Myocyte (in vitro differentiated cells): ENCODE results near the gene ADAMTS12. TPM values are rescaled to one million over a fixed set of nuclear protein-coding genes. Genes with fewer than 3 reads are reported as not detected.

ENCODE experiments used
- DNase-seq: peaks from one replicate; pipeline ENCODE4 v3.0.0-alpha.2; 2012; ENCODE audit warnings: low read depth
- total RNA-seq: library from RNA; depleted of rRNA; stranded (reverse); fragments of >200 nt; gene quantifications from 2 replicates; pipeline ENCODE4 v1.2.3, GENCODE V29; 2014

Gene ADAMTS12
- total RNA-seq, 1 donor from 2014 or later: 21.4 TPM

DNA sequence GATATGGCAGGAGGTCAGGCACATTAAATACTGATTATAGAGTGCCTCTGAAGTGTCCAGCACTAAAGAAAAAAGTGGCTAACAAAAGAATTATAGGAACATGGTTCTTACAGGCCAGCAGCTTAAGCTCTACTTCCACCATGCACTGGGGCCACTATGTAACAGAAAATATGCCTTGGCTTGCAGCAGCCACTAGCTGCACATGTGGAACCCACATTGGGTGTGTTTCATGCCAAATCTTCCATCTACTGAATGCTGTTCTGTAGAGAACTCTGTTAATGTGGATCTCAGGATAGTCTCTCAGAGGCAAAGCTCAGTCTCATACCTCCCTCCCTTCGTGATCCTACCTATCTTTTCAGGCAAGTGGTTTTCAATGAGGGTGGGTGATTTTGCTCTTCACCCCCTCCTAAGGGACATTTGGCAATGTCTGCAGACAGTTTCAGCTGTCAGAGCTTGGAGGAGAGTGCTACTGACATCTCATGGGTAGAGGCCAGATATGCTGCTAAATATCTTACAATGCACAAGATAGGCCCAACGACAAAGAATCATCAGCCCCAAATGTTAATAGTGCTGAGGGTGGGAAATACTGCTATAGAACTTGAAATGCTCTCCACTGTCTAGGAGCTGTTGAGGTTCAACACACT, 232.1 kb downstream of the ADAMTS12 start:
- peak; percentile 8 for DNase-seq

DNA sequence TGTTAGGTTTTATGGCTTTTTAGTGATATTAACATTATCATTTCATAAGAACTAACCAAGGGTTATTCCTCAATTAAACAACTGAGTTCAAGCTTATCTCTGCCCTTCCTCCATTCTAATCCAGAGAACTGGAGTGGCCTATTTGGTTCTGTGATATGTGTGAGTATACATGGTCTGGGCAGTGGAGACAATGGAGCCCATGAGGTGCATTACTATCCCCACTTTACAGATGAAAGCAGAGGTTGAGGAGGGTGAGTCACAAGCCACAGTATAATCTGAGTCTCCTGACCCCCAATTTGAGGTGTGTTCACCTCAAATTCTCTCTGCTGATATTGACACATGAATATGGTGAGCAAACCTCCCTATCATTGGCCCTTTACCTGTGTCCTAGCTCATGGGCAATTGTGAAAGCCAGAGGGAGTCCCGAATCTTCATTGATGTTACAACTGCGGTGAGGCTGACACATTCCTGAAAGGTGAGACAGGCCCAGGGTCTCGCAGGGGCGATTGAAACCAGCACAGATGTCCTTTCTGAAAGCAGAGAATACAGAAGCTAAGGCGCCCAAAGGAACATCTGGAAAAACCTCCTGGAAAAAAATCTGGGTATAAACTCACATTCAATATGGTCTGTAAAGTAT, 233.9 kb downstream of the ADAMTS12 start:
- no peak for DNase-seq

DNA sequence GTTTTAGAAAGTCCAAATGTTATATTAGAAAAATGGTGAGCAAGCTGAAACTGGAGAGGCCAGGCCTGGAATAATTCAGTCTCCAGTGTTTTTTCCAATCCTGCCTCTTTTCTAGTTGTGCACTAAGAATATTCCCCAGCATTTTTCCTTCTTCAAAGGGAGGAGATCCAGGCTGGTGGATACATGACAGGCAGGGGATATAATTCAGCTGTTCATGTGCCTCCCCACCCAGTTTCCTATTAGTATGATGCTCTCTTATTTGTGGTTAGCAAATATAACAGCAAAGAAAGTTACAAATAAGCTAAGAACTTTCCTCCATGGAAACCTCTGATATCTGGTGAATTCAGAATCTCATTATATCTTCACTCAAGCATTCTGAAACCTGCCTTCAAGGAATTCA, 234.6 kb downstream of the ADAMTS12 start:
- DNase-seq: peak; percentile 48

DNA sequence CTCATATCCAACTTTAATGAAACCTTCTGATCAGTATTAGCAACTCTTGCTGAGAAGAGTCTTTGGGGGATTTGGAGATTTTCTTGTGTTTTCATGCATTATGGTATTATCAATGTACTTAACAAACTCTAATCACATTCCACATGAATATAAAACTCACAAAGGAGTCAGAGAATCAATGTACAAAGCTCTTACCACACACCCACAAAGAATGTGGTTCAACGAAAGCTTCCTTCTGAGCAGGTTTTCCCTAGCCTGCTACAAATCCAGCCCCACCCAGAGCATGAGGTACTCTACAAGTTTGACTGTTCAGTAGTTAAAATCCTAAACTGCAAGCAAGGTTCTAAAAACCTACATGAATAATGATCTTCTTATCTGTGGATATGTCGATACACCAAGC, 240.9 kb downstream of the ADAMTS12 start:
- DNase-seq: no peak

DNA sequence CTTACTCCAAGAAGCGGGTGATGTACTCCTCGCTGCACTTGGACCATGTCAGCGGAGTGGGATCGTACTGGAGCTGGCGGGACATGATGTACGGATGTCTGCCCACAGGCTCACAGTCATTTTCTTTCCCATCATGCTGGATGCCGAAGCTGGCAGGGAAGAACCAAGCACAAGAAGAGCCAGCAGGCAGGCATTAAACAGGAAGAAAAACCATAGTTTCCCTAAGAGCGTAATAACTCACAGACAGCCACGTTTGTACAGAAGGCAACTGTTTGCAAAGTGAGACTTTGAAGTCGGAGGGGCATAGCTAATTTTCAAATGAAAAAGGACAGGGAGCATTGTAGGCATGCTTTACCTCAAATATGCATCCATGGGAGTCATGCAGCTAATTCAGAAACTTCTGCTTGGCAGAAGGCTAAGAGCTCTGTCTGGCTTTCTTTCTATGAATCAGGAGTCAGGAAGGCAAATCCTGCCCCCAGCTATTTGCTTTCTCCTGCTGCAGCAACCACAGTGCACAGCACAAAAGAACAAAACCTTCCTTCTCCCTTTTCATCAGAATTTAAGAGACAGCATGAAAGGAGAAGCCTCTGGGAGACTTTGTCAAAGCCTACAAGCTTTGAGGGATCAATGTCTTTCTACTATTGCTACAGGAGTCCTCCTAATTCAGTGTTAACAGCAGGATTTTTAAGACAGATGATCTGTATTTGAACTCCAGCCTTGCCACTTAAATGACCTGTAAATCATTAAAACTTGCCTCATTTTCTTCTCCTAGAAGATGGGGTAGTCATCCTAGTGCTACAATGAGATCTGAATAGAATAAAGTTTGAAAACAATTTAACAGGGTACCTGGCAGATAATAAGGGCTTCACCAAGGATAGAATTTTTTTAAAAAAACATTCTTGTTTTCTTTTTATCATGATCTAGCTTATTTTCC, 242.0 kb downstream of the ADAMTS12 start:
- peak; percentile 72 for DNase-seq

DNA sequence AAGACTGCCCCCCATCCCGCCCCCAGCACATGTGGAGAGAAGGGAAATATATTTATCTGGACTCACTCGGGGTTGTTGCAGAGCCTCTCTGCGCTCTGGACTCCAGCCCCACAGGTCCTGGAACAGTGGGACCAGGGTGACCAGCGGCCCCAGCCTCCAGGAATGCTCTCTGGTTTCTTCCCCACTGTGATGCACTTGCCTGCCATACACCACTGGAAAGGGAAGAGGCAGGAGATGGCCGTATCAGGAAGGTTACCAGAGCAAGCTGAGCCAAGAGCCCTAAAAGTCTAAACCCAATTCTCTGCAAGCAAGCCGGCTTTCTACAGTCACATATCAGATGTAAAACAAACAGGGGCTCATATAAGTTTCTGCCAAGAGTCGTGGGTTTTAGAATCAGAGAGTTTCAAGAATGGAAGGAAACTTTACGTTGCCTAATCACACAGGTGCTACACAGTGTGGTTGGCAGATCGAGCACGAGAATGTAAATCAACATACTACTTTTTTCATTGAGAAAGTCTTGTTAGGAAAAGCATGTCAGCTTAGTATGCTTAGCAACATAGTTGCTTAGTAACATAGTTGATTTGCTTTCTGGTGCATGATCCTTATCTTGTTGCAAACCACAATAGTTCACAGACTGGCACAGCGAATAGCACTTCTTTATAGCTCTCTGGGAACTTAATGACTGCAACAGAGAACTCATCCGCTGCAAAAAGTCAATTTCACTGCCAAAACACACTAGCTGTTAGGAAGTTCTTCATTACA, 249.9 kb downstream of the ADAMTS12 start:
- no peak for DNase-seq

DNA sequence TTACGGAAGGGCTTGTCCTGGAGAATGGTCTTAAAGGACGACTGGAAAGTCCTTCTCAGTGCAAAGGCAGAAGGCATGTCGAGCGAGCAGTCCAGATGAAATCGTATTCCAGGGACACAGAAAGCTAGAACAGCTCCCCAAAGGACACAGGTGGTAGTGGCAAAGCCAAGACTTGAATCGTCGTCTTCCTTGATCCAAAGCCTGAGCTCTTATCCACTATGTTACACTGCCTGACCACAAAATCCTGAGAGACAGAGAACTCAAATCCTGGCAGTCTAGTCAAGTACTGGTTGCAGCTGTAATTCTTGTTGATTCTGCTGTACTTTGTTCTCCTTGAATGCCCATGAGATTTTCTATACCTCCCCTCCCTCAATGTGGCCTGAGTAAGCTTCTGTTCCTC, 252.3 kb downstream of the ADAMTS12 start:
- no peak for DNase-seq

DNA sequence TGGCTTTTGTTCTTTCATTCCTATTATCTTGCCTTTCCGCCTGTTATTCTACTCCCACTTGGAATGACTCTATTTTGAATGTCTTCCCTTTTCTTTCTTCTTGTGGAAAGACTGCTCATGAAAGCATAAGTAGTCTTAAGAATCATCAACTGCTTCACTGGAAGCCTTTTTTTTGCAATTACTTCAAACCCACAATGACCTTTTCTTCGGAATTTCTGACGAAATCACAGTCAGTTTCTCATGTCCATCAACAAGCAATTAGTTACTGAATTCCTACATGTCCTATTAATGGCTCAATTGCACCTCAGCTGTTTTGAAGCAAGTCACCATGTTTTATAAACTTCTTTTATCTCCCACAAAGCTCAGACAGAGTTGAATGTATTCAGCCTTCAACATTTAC, 254.8 kb downstream of the ADAMTS12 start:
- no peak for DNase-seq

DNA sequence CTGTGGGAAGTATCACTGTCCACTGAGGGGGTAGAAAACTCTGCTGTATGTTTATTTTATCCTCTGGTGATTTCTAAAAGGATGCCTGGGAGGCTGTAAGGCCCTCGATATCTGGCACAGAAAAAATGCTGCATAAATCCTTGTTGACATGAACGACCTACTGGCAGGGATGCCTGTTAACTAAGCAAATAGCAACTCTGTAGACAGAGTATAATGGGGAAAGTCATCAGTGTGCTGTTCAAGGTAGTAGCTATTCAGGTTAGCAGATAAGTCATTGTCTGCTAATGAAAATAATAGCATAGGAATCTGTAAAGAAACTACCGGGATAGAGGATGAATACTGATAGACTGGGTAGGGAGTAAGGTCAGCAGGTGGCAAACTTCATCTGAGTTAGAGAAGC, 256.2 kb downstream of the ADAMTS12 start:
- no peak for DNase-seq

DNA sequence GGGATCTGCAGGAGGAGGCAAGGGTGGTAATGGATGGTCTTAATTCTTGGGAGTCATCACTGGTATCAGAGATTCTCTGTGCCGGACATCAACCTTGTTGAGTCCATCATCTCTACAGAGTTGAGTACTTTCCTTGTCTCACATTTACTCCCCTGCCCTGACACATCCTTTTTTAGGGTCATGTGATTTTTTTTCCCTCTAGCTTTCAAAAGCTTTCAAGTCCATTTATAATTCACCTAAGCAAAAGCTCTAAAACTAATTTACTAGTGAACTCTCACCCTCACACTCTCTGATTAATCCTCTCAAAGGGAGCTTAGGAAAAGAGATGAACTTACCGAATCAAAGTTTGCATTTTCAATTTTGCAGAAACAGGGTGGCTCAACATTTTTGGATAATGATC, 258.1 kb downstream of the ADAMTS12 start:
- no peak for DNase-seq

DNA sequence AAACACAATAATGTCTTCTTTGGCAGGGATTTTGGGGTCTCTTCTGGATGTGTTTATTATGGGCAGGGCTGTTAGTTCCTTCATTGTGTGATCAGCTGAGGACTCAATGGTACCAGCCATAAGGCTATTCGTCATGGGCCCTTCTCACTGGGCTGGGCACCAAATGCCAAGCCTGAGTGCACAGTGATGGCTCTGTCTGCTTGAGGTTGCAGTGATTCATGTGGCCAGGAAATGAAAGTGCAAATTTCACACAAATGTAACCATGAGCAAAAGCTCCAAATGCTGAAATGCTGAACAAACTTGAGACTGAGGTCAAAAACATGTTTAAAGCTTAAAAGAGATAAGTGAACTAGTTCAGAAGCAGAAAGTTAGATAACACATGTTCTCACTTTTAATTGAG, 260.0 kb downstream of the ADAMTS12 start:
- DNase-seq: peak; percentile 9

DNA sequence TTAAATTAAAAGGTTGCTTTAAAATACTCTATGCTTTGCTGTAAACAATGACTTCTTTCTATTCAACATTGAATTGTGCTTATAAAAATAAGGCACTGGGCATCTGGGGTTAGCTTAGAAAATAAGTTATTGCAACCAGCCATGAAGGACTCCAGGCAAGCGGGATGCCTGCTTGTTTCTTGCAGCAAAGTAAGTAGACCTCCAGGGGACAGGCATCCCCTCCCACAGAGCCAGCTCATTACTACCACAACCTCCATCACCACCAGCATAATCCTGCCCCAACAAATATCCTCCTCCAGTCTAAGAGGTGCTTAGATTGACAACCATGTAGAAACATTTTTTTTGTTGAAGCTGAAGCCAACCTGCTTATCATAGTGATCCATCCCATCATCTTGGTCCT, 260.7 kb downstream of the ADAMTS12 start:
- DNase-seq: no peak

DNA sequence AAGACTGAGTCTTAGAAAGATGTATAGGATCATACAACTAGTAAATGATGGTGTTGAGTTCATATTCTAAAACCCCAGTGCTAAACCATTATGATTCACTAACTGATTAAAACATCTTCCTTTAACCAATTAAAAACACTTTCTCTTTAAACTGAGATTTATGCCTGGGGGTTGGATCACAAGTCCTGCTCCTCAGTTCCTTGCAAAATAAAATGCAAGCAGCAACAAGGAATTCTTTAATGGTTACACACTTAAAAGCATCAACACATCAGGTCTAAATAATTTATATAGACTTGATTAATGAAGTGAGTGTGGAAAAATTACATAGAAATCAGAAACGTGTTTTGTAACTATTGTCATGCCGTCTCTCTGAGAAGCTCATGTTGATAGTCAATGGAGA, 261.8 kb downstream of the ADAMTS12 start:
- no peak for DNase-seq

DNA sequence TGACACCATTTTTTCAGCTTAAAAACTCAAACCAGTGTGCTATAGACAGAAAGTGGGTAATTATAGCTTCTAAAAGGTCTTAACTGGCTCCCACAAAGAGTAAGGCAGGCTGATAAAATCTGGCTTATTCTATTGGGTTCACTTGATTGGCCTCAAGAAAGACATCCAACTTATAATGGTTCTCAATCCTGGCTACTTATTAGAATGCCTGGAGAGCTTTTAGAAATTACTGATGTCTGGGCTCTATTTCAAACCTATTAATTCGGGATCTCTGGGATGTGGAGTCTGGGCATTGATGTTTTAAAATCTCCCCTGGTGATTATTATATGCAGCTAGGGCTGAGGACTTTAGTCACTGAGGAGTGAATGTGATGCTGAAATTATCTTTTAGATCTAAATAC, 263.0 kb downstream of the ADAMTS12 start:
- no peak for DNase-seq

DNA sequence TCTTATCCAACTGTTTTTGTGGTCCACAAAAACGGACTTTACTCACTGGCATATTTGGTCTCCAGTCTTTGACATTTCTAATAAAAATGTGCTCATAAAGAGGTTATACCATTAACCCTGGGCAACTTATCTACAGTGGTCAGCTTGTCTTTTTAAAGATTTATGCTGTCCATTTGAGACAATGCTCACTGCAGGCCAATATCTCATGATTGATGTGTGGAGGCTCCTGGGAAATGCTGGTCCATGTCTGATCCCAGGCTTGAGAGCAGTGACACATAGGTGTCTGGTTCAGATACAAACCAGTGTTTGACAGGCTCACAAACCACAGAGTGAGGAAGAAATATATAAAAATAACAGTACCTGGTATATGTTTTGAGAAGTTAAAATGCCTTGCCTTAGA, 270.3 kb downstream of the ADAMTS12 start:
- no peak for DNase-seq

DNA sequence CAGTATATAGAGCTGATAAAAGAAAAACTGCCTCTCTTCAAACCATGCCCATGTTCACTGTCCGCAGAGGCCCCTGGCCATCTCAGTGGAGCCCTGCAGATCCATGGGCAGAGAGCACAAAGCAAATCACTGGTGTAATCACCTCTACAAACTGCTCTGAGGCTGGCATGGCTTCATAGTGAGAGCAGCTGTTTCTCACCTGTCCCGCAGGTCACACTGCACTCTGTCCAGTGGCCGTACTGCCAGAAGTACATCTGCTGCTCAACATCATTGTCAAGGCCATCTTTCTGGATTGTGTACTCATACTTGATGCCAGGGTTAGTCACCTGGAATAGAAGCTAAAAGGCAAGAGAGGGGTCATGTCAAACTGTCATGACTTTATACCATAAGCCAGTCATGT, 277.8 kb downstream of the ADAMTS12 start:
- no peak for DNase-seq

DNA sequence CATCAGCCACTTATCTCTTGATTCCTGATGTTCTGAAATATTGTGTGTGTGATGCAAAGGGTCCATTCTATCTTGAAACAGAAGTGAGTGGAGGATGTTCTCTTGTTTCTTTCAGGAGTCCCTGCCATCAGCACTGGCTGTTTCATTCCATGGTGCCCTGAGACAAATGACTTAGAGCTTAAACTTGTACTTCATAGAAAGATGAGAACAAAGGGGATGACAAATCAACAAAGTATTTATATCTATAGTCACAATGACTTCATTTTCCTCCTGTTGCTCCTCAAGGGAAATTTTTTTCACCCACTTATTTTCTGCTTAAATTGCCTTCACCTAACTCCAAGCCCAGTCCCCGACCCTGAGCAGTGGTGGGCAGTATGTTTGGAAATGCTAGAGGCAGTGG, 279.4 kb downstream of the ADAMTS12 start:
- DNase-seq: peak; percentile 14

DNA sequence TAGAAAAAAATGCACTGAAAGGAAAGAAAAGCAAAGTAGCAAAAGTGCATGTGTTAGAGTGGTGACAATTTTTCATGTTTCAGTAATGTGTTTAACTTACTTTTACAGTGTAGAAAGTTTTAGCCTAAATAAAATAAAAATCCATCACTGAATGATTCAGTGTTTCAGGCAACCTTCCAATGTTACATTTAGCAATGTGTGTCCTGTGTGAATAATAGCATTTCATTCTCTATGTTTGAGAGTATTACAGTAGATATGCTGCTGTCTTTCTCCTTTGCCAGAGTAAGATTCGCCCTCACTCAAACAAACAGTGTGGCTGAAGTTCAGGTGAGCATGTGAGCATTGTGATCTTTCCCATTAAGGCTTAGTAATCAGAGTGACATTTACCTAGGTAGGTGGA, 279.9 kb downstream of the ADAMTS12 start:
- peak; percentile 16 for DNase-seq

DNA sequence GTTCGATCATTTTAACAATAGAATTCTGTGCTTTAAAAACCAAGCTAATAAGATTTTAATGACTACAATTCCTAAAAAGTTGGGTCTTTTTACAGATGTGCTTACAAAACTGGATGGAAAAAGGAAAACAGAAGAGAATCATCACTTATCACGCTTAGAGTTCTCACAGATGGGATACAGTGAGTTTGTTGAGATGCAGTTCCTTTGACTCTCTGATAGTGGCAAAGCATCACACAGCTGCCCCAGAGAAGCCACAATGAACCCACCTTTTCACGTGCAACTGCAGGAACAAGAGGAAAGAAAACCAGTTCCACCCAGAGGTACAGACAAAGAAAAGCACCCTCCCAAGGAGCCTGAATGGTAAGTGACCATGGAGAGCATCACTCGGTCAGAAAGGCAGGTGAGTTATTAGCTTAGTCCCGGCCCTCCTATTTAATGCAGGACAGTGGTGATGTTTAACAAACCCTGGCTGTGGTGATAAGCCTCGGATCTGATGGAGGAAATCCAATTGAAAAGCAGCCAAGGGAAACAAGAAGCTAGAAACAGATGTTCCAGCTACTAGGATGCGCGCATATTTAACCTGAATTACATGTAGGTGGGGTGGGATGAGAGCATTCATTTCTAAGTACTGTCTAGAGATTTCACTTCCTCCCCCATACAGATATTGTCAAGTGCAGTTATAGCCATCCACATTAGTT, 283.3 kb downstream of the ADAMTS12 start:
- DNase-seq: no peak

DNA sequence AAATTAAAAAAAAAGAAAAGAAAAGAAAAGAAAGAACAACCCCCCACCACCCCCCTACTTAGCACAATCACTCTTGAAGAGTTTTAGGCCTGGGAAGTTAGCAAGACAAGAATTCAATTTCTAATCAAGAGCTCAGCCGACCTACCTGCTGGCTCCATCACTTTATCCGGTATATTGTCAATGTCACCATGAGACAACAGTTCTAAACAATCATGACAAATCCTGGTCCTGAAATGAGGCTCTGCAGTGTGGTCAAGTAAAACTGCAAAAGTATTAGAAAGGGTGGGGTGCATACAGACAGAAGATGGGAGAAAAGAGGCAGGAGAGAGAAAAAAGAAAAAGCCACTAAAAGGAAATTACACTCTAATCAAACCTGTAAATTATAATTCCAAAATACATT, 287.3 kb downstream of the ADAMTS12 start:
- no peak for DNase-seq

DNA sequence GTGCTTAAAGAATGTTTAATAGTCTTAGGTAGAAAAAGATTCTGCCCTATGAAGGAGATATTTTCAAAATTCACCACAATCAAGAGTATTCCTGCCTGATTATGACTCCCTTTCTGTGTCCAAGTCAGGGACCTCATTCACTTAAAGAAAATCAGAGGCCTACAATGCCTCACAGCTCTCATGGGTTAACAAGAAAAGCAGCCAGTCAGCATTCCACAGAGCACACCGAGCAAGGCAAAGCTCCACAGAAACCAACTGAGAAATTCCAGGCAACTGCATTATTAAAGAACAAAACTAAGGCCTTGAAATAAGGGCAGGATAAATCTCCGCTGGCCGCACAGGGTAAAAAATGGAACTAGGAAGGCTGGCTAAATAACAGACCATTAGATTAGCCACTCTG, 289.9 kb downstream of the ADAMTS12 start:
- peak; percentile 15 for DNase-seq
